IPS-NIHi11 (cell line): ENCODE results near the gene KDELR1.

Source experiments
- DNase-seq: peaks from one replicate; pipeline ENCODE4 v3.0.0; 2012; ENCODE audit warnings: mixed read lengths, low spot score

Gene KDELR1

DNA sequence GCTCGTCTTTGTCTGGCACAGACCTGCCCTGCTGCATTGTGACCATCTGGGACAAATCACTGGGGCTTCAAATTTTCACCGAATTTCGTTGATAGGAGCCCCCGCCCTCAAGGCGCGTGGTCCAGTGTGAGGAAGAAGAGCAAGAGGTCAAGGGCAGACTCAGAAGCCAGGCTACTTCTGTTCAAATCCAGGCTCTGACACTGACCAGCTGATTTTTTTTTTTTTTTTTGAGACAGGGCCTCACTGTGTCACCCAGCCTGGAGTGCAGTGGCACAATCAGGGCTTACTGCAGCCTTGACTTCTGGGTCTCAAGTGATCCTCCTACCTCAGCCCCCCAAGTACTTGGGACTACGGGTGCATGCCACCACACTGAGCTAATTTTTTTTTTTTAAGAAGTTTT, 20.0 kb downstream of the KDELR1 start:
- DNase-seq = no peak

DNA sequence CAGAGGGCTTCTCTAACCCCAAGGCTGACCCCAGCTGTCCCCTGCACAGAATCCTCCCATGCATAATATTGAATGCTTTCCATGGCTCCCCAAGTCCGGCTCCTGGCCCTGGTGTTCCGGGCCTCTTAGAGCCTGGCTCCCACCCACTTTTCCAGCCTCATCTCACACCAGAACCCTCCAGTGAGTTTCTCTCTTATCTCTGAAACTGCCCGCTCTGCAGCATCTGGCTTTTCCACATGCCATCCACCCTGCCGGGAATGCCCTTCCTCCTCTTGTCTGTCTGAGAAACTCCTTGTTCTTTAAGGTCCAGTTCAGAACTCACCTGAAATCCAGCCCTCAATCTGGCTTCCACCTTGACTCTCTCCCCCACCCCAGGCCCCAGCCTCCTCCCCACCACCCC, 20.4 kb downstream of the KDELR1 start:
- no peak for DNase-seq

DNA sequence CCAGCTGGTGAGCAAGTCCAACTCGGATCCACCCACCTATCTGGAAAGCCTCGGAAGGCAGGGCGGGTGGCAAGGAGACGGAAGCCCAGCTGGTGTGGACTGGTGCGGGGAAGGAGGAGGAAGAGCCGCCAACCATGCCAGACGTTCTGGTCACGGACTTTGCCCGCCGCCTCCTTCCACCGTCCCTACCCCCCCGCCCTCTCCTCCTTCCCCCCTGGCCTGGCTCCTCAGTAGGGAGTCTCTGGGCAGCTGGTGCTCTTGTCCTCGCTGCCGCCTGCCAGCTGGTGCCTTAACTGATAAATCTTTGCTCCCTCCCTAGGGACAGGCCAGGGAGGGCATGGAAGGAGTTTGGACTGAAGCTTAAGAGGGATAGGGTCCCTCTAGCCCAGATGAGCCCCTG, 22.4 kb downstream of the KDELR1 start:
- no peak for DNase-seq

DNA sequence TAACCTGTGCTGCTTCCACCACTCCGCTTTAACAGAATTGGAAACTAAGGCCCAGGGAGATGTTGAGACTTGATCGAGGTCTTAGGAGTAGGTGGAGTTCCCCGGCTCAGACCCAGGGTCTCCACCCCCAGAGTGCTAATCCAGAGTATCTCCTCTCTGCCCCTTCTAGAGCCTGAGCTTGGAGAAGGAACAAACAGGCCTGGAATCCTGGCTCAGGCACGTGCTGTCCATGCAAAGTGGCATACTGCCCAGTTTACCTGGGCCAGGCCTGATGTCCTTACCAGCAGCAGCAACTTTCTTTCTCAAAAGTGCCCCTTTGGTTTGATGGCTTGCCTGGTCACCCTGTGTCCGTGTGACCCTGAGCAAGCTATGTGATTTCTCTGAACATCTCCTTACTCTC, 23.5 kb downstream of the KDELR1 start:
- DNase-seq = no peak

DNA sequence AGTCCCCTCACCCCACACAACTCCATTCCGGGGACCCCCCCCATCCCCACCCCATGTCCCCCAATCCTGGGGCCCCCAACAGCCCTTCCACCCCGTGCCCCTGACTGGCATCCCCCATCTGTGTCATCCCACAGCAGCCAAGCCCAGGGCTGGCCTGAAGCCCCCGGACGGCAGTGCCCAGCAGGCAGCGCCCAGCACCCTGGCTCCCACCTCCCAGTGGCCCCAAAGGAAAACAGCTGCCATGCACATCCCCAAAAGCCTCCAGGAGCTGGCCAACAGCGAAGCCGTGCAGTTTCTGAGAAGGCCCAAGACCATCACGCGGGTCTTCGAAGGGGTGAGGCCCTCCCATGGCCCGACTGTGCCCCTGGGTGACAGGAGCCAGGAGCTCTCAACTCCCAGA, 25.7 kb downstream of the KDELR1 start:
- DNase-seq = no peak

DNA sequence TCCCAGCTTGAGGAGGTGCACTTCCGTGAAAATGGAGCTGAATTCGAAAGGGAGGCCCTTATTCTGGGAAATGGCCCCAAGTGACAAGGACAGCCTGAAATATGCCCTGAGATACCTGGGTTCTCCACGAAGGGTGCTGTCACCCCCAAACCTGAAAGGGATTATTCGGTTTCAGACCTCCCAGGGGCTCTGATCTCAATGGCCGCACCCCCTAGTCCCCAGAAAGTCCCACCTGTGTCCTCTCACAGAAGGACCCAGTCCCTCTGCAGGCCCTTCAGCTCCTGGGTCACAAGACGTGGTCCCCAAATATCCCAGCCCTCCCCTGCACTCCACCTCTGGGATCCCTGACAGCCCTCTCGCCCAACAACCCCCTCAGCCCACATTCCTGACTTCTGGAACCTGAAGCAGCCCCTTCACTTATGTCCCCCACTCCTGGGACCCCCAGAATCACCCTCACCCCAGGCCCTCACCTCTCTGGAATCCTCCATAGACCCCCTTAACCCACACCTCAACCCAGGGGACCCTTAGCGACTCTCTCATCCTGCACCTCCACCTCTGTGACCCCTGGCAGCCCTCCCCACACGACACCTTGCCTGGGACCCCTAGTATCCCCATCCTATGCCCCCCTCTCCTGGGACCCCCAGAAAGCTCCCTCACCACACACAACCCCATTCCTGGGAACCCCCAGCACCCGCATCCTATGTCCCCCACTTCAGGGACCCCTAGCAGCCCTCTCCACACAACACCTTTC, 26.6 kb downstream of the KDELR1 start:
- DNase-seq = no peak

DNA sequence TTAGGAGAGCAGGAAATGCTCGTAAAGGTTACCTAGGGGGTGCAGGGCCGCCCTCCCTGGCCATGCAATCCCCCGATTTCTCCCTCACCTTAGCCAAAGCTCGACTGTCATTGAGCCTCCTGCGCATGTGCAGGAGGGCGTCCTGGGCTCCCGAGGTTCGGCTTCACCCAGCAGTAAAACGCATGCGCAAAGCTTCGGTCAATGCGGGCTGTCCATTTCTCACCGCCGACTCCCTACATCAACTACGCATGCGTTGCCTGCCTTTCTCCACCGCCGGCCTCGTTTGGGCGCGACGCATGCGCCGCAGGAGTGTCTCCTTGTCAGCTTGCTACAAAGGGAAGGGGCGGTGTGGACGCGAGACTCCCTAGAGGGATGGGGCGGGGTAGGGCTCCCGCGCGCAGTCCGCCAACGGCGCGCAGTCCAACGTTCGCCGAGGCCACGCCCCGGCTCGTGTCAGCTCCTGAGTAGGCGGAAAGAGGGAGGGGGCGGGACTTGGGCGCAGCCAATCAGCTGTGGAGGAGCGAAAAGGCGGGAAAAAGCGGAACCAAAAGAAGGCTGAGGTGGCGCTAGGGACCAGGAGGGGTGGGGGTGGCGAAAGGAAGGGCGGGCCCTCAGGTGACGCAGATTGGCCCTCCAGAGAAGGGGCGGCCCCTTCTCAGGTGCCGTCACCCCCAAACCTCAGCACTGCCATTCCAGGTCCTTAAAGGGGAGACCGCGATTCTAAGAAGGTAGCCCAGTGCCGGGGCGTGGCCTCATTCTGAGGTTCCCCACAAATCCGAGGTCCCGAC, 27.3 kb downstream of the KDELR1 start, which contains the start of the genes SYNGR4 and TMEM143:
Gene SYNGR4, plus strand, starts transcription at position 558 of the 788 bp plus-strand sequence. CDS start 1,476 bp downstream, outside the sequence.
Gene TMEM143, minus strand, starts transcription at position 131 of the 788 bp plus-strand sequence. Its CDS starts 20 bp downstream, at position 111.
- peak; percentile 93 for DNase-seq

DNA sequence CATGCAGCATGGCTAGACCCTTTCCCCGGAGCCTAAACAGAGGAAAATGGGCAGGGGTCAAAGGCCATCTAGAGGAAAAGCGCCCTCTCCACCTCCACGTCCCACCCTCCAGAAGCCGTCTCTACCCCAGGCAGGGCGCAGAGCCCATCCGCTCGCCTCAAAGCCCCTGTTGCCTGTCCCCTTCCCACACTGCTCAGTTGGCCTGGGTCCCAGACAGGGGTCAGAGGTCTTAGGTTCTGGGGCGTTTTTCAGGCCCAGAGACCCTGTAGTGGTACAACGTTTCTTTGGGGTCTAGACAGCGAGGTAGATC, 27.9 kb downstream of the KDELR1 start:
- no peak for DNase-seq

DNA sequence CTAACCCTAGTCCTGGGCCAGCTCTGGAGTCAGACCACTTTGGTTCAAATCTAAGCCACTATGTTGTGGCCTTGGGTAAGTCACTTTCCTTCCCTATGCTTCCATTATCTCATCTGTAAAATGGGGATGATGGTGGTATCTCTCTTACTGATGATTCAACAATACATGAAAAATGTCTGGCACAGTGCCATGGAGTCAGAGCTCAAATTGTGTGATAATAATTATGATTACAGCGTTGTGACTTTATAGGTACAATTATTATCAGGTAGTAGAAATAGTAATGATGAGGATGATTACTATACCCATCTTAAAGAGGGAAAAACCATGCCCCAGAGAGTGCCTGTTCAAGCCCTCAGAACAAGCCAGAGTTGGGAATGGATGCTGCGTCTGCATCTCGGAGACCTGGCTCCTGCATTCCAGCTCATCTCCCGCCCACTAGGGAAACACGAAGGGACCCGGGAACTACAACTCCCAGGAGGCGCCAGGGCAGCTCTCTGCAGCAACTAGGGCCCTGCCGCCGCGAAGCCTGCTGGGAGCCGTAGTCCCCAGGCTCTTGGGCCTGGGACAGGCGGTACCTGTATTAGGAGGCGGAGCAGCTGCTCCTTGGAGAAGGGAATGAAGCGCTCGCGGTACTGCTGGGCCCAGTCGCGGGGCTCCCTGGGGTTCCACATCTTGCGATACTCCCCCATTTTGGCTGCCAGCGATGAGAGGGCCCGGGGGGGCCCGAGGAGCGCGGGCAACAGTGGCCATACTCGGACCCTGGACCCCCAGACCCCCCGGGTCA, 28.4 kb downstream of the KDELR1 start:
- DNase-seq = peak; percentile 92

DNA sequence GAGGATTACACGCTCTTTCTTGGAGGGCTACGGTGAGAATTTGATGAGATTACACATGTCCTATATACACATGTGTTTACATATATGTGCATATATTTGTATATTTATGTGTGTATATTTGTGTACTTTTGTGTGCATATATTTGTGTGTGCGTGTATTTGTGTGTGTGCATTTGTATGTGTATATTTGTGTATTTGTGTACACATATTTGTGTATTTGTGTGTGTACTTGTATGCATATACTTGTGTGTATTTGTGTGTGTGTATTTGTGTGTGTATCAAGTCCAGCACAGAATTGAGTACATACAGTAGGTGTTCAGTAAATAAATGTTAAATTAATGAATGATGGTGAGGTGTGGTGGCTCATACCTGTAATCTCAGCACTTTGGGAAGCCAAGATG, 29.4 kb downstream of the KDELR1 start:
- DNase-seq = no peak

DNA sequence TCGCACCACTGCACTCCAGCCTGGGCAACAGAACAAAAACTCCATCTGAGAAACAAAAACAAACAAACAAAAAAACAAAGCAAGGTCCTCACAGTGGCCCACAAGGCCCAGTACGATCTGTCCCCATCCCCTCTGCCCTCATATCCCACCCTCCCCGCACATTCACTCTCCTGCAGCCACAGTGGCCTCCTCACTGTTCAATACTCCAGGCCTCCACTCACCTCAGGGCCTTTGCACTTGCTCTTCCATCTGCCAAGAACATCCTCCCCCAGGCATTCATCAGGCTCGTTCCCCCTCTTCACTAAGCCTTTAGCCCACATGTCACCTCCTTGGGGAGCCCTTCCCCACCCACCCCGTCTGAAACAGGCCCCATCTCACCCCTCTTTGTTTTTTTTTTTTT, 32.2 kb downstream of the KDELR1 start:
- no peak for DNase-seq

DNA sequence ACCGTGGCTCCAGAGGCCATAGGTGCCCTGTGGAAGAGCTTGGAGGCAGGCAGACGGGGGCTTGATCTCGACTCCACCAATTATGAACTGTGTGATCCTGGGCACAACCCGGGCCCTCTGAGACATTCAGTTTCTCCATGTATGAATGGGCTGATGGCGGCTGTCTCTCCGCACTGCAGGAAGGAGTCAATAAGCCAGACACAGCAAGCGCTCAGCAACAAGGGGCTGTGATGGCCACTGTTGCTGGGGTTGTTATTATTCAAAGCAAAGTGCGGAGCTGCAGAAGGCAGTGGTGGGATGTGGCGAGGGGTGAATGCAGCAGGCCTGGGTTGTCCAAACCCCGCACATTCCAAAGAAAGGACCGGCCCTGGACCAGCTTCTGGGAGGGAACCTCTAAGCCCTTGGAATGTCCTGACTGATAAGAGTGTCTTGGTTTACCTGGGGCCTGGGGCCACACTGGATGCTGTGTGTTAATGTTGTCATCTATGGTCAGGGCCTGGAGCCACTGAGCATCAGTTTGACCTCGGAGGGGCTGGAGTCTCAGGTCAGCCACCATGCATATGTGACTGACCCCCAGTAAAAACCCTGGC, 35.9 kb downstream of the KDELR1 start:
- no peak for DNase-seq

DNA sequence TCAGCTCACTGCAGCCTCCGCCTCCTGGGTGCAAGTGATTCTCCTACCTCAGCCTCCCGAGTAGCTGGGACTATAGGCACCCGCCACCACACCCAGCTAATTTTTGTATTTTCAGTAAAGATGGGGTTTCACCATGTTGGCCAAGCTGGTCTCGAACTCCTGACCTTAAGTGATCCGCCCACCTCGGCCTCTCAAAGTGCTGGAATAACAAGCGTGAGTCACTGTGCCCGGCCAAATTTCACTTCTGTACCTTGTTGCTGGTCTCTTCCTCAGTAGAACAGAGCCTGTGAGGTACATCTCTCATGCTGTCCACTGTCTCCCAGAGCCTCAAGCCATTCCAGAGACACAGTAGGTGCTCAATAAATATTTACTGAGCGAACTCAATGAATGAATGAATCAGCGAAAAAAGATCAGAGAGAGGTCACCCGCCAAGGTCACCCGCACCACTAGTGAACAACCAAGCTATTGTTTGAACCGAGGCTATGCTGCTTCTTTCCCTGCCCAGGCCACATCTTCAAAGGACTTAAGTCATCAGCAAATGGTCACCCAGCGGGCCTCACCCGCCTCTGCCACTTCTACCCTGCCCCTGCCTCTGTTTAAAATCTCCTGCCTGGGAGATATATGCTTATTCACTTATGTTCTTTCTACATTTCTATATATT, 36.9 kb downstream of the KDELR1 start:
- no peak for DNase-seq

DNA sequence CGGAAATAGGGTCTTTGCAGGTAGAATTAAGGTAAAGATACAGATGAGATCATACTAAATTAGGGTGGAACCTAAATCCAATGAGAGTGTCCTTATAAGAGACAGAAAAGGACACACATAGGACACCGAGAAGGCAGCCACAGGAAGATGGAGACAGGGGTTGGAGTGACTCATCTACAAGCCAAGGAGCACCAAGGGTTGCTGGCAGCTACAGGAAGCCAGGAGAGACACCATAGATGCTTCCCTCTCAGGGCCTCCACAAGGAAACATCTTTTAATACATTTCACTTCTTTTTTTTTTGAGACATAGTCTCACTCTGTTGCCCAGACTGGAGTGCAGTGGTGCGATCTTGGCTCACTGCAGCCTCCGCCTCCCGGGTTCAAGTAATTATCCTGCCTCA, 37.7 kb downstream of the KDELR1 start:
- DNase-seq = no peak

DNA sequence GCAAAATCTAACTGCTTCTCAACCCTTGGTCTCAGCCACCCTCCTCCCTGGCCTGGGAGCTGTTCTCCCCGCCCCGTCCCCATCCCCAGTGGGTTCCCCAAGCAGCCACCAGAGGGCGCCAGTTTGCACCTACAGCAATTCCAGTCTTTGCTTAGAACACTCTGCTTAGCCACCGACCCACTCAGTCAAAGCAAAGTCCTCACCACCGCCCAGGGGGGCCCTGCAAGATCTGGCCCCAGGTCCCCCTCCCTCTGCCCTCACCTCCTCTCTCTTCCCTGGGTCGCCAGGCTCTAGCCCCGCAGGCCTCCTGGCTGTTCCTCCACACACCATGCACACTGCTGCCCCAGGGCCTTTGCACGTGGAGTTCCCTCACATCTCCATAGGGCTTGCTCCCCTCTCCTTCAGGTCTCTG, 40.0 kb downstream of the KDELR1 start:
- DNase-seq = peak; percentile 90

DNA sequence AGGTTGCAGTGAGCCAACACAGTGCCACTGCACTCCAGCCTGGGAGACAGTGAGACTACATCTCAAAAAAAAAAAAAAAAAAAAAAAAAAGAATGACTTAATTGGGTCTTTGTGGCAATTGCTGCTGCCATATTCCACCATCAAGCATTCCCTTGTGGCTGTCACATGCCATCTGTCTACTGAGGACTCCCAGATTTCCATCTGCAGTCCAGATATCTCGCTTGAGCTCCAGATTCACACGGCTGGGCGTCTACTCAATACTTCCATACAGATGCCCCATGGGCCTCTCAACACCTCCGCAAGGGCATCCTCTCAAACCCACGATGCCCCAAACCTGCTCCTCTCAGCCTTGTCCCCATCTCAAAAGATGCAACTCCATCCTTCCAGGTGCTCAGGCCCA, 40.5 kb downstream of the KDELR1 start:
- DNase-seq = no peak

DNA sequence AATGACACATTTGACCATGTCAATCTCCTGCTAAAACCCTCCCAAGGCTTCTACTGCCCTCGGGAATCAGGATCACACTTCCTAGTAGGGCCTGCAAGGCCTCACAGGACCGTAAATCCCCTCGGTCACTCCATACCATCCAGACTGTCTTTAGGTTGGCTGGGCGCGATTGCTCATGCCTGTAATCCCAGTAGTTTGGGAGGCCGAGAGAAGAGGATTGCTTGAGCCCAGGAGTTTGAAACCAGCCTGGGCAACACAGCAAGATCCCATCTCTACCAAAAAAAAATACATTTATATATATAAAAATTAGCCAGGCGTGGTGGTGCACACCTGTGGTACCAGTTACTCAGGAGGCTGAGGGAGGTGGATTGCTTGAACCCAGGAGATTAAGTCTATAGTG, 42.6 kb downstream of the KDELR1 start:
- DNase-seq = no peak

DNA sequence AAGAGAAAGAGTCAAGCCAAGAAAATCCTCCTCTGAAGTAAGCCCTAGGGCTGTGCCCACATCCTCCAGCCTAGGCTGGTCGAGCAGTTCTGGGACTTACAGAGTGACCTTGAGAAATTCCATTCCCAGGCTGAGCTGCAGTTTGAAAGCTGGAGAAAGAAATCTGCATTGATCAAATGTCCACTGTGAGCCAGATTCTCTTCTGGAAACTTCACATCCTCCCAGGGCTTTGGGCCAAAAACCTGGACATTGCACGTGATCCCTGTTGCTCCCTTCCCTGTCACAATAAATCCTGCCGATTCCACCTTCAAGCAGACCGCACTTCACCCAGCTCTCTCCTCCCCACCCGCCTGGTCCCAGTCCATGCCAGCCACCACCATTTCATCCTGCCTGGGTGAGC, 43.3 kb downstream of the KDELR1 start:
- DNase-seq = no peak

DNA sequence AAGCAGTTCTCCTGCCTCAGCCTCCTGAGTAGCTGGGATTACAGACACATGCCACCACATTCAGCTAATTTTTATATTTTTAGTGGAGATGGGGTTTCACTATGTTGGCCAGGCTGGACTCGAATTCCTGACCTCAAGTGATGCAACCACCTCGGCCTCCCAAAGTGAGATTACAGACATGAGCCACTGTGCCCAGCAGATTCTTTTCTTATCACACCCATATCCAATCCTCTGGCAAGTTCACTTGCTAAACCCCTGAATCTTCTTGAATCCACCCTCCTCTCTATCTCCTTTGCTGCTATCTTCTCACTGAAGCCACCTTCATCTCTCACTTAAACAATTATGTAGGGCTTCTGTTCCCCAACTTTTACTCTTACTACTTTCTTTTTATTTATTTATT, 45.2 kb downstream of the KDELR1 start:
- DNase-seq = no peak

DNA sequence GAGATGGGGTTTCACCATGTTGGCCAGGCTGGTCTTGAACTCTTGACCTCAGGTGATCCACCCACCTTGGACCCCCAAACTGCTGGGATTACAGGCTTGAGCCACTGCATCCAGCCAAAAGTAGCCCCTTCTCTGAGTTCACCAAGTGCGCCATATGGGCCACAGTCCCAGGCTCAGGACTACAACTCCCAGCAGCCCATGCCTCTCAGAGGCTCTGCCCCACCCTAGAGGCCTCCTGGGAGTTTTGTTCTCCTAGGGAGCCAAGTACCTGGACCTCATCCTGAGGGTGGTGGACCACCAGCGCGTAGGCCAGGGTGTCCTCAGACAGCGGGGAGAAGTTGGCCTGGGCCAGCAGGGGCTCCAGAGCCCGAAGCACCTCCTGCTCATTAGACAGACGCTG, 46.5 kb downstream of the KDELR1 start:
- DNase-seq = no peak

DNA sequence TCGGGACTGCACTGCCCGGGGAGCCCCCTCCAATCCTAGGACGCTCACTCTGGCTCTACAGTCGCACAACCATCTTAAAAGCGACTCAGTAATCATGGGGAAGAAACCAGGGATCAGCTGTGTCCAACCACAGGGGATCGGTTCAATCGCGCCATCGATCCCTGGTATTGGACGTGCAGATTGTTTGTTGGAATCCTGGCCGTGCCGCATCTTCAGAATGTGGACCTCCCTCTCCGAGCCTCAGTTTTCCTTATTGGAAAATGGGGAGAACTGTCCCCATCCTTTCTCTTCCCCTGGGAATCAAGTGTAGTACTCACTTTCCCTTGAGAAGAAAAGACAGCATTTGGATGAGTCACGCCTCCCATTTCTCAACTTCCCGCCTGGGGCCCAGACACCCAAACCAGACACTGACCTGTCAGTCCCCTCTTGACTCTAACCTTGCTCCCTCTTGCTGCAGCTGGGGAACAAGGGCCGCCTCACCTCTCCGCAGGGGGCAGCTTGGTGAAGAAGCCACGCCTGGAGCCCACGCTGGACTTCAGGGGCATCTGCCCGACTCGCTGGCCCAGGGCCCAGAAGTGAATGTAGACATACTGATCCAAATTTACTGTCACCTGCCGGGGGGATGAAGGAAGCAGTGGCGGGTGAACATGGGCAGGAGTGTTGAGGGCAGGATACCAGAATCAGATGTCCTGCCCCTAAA, 48.4 kb downstream of the KDELR1 start:
- no peak for DNase-seq
